Muscle of arm (tissue), 12 donors: ENCODE results near the gene ABCB9. TPM values are rescaled to one million over a fixed set of nuclear protein-coding genes. Genes with fewer than 3 reads are reported as not detected.

Source experiments
- DNase-seq: peaks from one replicate; pipeline ENCODE4 v3.0.0-alpha.2; 2013
- polyA plus RNA-seq, 12 donors: library from polyadenylated mRNA; unstranded; fragments of 120-200 nt; gene quantifications; one replicate each; pipeline ENCODE4 v1.2.1, GENCODE V29; 2013; ENCODE audit not compliant: insufficient read length in 12 of 12

ABCB9 gene
- polyA plus RNA-seq, 12 donors: 2.4 to 5.3 (median 3.2) TPM; not detected in 2

DNA sequence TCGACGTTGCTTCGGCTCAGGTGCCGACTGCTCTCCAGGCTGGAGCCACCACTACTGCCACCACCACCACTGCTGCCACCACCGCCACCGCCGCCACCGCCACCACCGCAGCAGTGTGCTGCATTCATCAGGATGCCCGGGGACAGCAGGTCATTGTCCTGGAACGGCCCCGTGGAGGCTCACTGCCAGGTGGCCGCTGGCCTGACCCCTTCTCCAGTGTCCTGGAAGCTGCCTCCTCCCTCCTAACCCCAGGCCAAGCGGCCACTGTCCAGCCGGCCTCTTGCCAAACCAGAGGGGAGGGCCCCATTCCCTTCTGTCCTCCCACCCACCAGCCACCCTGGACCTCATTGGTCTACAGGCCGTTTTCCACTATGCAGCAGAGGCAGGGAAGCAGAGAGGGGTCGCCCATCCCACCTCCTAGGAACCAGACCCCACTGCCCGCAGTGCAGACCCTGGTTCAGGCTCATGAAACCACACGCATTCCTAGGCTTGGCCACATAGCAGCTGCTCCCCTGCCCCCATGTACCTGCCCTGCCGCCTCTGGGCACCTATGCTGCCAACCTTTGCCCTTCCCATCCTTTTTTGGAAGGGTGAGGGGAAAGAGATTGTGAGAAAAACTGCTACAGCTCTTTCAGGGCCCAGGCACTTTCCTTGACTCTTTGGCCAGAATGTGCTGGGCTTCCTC lies 29.4 kb upstream of the ABCB9 start:
- DNase-seq: no peak

DNA sequence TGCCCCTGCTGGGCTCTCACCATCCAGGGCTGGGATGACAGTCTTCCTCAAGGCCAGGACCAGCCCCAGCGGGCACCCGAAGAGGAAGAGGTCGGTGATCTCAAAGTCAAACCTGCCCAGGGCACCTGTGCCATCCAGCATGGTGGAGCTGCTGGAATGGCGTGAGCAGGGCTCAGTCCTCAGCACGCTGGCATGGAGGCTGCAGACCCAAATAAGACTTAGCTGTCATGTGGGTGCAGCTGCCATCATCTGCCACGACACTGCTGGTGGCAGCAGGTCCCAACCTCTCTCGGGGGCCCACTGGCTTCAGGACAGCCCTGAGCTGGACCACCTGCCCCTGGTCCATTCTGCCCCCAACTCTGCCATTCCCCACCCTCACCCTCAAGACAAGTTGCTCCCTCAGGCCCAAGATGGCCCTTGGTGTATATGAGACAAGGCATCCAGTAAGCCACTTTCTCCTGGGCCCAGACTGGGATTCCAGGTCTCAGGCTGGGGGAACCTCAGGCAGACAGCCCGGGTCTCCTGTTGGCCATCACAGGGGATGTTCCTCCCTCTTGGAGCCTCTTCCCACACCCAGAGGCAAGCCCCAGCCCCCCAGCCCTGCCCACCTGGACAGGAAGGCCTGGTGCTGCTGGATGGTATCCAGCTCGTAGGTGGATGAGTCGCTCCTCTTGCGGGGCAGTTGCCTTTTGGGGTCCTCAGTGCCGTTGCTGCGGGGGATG lies 28.7 kb upstream of the ABCB9 start:
- DNase-seq: no peak

DNA sequence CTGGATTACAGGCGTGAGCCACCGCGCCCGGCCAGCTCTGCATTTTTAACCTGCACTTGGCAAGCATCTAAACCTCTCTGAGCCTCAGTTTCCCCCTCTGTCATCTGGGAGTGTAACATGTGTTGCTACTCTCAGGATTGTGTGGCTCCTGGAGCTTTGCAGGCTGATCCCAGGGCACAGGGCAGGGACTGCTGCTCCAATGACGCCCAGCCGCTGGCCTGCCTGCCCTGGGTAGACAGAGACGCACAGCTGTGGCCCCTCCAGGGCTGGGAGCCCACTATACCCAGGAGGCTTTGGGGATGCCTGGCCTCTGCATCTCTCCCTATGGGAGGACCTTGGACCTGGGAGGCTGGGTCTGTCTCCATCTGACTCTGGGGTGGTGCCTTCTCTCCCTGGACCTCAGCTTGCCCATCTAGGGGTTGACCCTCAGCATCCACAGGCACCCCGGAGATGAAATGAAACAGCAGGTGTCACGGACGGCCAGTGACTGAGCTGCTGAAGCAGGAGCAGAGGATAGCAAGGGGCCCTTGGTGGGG lies 27.9 kb upstream of the ABCB9 start:
- no peak for DNase-seq

DNA sequence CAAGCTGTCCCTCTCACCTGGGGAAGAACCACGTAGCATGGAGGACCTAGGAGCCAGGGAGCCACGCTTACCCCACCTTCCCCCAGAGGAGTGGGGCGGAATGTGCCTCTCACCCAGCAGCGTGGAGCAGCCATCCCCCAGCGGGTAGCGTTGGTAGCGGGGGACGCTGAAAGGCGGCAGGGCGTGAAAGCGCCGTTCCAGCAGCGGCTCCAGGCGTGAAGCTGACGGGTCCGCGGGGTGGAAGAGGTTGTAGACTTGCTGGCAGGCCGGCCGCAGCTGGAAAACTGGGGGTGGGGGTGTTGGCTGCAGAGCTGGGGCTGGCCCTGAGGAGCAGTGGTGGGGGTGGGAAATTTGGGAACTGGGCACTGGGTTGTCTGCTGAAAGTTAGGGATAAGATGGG lies 26.1 kb upstream of the ABCB9 start:
- DNase-seq: no peak

DNA sequence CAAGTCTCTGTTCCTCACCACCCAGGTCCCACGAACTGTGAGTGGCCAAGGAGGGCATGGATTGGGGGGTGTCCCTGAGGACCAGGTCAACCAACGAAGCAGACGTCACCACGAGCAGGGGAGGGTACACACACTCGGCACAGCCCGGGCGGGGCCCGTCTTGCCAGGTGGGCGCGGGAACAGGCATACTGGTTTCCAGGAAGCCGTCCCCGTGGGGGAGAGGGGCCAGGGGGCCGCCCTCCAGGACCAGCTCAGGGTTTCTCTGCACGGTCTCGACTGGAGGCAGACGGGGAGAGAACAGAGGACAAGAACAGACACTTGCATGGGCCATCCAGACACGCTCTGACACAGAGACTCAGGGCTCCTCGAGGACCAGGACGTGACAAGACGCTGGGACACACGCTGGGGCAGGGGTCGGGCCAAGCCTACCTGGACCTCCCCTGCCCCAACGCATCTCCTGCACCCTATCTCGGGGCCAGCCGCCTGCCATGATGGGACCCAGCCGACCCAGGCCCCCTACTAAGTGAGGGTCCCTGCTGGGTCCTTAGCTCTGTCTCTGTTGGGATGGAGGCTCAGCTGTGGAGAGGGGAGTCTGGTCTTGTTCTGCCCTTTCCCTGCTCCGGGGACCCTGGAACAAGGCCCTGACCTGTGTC lies 25.5 kb upstream of the ABCB9 start:
- DNase-seq: no peak

DNA sequence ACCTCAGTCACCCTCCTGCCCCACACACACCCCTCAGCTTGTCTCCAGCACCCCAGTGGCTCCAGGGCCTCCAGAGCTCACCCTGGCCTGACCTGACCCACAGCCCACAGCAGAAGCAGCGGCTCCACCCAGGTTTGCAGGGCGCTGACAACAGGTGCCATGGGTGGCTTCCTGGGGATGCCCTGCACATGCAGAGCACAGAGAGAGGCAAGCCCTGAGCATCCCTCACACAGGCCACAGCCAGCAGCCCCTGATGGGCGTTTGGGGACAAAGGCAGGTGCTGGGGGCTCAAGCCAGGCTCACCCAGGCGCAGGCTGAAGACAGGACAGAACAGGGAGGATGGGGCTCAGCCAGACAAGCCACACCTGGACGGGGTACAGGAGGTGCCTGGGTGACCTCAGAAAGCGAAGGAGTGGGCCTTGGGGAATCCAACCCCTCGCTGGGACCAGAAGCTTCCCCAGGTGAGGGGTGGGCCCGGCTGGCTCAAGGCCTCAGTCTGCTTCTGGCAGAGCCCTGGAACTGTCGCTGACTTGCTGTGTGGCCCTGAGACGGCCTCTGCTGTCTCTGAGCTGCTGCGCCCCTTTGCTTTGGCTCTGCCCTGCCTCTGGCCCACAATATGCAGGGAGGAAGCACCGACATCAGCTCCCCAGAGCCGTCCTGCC lies 24.8 kb upstream of the ABCB9 start:
- DNase-seq: no peak

DNA sequence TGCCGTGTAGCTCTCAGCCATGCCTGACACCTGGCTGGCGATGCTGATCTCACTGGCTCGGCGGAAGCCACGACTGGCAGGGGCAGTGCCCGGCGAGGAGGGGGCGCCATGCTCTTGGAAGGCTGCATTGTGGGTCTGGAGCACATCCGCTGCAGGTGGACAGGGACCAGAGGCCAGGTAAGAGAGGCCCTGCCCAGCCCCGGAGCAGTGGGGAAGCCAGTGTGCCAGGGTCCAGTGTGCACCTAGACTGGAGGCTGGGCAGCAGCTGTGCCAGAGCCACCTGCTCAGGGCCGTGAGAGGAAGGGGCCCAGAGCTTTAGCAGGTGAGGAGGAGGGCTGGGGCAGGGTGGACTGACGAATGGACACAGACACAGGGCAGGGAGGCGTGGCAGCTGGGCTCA lies 24.3 kb upstream of the ABCB9 start:
- no peak for DNase-seq

DNA sequence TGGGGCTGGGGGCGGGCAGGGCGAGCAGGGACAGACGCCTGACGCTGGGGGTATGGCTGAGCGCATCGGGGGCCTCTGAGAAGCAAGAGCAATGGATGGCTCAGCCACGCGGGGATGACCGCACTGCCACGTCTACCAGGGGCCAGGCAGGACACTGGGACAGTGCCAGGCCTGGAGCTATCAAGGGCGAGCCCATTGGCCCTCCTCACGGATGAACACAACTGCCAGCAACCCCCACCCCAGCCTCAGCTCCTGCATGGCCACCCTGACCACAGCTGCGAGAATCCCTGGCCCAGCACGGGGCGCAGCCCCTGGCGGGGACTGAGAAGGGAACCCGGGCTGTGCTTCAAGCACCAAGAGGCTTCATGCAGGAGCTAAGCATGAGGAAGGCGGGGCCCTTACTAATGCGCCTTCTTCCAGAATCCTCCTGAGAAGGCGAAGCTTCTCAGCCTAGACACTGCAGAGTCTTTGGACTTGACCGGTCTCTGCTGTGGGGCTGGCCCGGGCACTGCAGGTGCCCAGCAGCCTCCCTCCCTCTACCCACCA lies 23.7 kb upstream of the ABCB9 start:
- no peak for DNase-seq

DNA sequence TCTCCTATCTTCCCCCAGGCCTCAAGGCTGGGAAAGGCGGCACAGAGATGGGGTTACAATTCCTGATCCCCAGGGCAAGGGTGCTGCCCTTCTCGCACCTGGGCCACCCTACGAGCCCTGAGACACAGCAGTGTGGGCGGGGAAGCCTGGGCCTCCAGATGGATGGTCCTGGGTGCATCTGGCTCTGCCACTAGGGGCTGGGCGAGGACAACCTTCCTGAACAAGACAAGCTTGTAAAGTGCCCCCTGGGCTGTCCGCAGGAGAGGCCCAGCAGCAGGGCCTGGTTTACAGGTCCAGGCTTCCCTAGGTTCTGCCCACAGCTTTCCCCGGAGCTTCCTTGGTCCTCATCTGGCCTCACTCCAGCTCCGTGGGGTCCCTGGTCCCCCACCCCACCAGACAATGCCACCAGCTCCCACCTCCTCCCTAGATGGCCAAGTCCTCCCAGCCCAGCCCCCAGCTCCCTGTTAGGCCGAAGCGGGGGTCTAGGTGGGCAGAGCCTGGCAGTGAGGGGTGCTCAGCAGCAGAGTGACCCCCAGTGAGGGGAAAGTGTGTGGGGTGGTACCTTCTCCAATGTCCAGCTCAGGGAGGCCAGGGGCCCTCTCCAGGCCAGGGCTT lies 23.1 kb upstream of the ABCB9 start:
- no peak for DNase-seq

DNA sequence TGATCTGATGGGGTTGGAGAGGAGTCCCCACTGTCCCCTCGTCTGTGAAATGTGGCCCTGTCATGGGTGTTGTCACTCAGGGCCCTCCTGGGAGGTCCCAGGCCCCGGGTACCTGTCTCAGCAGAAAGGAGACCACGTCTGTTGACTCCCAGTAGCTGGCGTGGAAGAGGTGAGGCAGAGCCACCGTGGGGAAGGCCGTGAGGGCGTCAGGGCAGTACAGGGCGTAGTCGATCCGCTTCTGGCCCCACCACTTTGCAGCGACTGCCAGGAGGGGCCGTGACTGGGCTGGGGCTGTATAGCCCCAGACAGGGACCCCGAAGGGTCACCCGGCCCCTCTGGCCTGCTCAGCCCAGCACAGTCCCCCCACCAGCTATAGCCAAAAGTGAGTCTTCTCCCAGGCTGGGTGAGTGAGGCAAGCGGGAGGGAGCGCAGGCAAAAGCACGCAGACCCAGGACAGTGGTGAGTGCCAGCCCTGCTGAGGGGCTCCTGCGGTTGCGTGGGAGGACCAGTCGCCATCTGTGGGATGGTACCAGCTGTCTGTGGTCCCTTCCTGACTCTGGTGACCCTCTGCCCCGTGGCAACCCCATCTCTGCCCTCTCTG lies 22.4 kb upstream of the ABCB9 start:
- no peak for DNase-seq

DNA sequence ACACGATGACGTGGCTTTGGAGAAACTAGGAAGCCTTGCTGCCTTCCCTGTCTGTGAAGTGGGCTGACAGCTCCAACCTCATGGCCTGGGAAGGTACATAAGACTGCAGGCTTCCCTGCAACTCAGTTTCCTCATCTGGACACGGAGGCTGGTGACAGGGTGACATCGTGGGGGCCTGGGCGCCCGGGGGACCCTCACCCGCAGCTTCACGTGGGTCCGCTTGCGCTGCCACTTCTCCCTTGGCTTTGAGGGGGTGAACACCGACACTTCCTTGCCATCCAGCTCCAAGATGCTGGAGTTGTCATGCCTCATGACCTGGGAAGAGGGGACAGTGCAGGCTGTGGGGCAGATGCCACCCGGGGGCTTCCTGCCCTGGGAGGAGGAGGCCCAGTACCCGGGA lies 21.8 kb upstream of the ABCB9 start:
- no peak for DNase-seq

DNA sequence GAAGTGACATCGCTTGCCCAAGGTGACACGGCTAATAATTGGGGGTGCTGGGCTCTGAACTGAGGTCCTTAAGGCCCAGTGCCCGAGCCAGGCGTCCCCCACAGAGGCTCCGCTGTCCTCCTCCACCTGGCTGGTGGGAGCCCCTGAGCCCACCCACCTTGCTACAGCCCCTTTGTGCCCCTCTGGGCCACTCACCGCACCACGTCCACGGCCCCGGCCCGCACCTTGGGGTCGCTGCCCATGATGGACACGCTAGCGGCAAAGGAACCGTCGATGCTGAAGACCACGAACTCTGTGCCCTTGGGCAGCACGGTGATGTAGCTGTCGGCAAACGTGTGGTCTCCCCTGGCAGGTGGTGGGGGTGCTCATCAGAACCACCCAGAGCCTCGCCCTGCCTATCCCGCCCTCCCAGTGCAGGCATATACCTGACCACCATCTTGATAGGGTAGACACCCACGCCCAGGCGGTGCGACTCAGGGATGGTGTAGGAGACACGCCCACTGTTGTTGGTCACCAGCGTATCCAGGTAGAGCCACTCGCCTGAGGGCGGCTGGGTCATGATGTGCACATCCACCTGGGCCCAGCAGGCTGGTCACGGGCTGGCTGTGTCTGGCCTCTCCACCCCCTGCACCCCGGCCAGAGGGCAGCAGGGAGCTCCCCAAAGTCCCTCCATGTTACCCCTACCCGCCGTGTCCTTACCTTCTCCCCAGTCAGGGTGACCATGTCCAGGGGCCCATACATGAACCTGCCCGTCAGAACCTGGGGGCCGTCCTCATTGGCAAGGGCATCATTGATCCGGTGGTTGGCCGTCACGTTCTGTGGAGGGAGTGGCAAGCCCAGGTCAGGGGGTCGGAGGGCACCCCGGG lies 21.1 kb upstream of the ABCB9 start:
- DNase-seq: no peak

DNA sequence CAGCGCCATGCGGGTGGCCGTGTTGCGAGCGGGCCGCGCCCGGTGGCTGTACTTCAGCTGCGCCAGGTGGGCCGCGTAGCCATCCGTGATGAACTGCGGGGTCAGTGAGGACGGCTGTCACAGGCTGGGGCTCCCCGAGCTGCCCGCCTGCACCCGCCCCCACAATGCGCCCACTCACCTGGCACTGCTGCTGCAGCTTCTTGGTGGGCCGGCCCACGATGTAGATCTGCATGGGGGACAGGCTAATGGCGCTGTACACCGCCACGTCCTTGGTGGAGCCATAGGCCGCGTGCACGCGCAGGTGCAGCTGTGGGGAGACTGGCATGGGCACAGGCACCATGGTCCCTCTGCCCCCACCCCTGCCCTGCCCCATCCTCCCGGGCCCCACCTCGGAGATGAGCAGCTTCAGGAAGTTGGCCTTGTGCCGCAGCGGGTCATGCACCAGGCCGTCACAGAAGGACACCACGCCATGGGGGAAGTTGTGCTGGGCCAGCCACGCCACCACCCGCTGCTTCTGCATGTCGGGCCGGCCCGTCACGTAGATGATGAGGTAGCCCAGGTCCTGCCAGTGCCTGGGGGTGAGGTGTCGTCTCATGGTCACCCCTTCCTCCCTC lies 20.1 kb upstream of the ABCB9 start:
- no peak for DNase-seq

DNA sequence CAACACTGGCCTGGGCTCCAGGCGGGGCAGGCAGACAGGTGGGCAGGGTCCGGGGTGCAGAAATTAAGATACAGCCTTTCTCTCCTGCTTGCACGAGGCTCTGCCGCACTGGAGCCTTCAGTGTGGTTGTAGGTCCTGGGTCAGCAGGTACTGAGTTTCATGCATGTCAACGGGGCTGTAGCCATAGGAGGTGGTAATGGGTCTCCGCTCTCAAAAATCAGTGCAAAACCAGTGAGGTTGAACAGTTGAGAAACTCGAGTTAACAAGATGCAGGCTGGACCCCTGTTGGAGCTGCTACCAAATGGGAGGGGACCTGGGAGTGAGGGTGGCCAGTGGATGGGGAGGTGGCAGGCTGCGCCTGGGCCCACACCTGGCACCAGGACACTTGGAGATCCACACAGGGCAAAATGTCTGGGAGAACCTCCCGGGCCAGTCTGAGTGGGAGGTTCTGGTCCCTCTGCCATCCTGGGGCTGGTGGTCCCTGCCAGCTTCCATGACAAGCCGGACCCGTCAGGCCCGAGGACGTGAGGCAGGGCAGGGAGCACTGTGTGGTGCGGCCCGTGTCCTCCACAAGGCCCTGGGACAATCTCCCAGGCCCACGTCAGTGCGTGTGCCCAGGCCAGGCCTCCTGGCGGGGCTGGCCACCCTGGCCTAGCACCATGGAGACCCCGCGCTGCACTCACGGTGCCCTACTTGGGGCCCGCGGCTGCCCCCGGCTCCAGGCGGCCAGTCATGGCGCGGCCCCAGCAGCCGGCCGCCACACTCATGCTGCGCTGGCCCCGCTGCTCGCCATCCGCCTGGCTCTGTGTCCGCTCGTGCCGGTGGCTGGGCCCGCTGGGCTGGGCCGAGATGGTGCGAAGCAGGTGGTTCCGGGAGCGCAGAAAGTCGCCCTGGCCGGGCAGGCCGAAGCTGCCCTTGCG lies 19.3 kb upstream of the ABCB9 start:
- no peak for DNase-seq

DNA sequence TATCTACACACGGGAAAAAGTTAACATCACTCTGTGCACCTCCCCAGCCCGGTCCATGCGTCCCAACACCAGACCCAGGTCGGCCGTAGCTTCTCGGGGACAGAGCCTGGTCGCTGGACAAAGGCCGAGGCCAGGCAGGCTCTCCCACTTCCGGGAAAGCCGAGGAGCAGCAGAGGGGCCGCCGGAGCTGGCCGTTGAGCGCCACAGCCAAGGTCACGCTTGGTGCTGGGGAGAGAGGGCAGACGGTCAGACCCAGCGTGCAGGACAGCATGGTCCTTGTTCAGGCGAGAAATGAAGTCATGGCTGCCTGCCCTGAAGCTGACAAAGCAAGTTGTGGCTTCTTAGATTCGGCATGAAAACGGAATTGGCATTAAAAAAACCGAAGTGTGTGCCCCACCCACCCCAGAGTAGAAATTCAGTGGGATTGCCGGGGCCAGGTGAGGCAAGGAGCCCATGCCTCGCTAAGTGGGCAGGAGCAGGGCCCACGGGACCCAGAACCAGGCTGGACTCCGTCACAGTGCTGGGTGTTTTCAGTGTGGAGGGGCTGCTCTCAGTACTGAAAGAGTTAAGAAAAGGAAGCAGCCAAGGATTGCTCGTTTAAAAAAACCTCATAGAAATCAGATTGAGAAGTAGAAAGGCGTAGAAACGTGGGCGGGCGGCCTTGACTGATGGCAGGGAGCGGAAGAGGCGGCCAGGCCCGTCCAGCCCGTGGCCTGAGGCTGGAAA lies 18.5 kb upstream of the ABCB9 start:
- DNase-seq: no peak

DNA sequence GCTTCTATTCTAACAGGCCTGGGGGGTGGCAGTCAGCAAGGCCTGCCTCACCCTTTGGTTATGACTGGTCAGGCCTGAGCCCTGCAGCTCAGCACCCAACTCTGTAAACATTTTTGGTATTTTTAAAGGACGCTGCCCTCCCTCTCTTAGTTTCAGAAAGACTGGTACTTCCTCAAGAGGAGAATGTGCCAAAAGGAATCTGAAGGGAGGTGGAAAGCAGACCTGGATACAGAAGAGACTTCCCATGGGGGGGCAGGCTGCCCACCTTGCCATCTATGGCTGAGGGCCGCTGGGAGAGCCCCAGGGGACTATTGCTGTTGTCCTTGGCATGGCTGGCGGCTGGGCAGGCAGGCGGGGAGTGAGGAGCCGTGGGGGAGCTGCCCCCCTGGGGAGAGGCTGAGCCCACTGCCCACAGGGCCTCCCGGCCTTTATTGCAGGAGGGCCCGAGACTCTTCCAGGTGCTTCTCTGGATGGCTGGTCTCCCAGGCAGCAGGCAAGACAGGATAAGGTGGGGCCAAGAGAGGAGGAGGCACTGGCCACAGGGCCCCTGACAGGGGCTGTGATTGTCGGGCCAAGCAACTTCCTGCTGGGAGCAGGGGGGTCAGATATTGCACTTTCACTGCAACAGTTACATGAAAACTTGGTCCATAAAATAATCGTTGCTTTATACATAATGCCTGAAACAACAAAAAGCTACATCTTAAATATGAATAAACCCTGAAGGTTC lies 17.7 kb upstream of the ABCB9 start:
- DNase-seq: no peak
